Middle frontal gyrus (tissue), 1 donor: ENCODE data around the gene USH1G.
"Not testable (repeated sequence)": the region's sequence is repeated elsewhere in the genome, so short reads cannot be mapped to it uniquely, and the experiment has no call there.

Source experiments
- DNase-seq: peaks from one replicate; pipeline ENCODE4 v3.0.0-alpha.2; 2015; ENCODE audit warnings: low spot score; ENCODE audit errors: extremely low spot score

USH1G gene

DNA sequence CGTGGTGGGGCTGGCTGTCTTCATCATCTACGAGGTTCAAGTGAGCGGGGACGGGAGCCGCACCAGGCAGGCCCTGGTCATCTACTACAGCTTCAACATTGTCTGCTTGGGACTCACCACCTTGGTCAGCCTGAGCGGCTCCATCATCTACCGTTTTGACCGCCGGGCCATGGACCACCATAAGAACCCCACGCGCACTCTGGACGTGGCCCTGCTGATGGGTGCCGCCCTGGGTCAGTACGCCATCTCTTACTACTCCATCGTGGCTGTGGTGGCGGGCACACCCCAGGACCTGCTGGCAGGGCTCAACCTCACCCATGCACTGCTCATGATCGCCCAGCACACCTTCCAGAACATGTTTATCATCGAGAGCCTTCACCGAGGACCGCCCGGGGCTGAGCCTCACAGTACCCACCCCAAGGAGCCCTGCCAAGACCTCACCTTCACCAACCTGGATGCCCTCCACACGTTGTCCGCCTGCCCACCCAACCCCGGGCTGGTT lies 7.5 kb upstream of the USH1G start:
- no peak for DNase-seq

- DNase-seq, result no peak
Measured at GRCh38 chr17:74928786-74929185, 5.7 kb upstream of the USH1G start.

DNA sequence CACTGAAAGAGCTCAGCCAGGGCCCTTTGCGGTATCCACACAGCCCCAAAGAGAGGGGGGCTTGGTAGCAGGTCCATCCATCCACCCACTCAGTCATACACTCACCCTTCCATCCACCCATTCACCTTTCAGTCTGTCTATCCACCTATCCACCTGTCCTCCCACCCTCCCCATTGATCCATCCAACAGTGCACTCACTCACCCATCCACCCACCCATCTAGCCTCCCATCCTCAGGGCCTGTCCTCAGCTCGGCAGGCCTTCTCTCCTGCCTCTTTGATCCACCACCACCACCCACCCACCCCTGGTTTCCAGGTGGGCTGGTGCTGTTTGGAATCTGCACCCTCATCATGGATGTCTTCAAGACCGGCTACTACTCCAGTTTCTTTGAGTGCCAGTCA lies 2.2 kb upstream of the USH1G start:
- DNase-seq, result no peak

DNA sequence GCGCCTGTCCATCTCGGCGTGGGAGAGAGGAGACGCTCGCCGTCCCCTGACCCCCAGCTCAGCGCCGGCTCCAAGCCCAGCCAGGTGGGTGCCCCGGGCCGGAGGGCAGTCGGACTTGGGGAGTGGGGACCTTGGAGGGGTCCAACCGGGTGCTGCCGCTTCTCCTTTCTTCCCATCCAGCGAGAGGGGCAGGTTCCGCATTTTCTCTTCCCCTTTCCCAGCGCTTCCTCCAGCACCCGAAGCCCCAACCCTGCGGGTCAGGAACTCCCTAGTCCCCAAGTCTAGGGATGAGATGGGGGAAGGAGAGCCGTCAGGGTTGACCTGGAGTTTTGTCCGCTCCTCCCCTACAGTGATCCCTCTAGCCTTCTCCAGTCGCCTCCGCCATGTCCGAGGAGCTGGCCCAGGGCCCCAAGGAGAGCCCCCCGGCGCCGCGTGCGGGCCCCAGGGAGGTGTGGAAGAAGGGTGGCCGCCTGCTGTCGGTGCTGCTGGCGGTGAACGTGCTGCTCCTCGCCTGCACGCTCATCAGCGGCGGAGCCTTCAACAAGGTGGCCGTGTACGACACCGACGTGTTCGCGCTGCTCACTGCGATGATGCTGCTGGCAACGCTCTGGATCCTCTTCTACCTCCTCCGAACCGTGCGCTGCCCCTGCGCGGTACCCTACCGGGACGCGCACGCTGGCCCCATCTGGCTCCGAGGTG lies 1.3 kb upstream of the USH1G start, which contains the start of gene OTOP2:
OTOP2 (plus strand) TSS at position 24 of the 699 bp plus-strand sequence; CDS start at position 384, 360 bp downstream.
- no peak for DNase-seq

DNA sequence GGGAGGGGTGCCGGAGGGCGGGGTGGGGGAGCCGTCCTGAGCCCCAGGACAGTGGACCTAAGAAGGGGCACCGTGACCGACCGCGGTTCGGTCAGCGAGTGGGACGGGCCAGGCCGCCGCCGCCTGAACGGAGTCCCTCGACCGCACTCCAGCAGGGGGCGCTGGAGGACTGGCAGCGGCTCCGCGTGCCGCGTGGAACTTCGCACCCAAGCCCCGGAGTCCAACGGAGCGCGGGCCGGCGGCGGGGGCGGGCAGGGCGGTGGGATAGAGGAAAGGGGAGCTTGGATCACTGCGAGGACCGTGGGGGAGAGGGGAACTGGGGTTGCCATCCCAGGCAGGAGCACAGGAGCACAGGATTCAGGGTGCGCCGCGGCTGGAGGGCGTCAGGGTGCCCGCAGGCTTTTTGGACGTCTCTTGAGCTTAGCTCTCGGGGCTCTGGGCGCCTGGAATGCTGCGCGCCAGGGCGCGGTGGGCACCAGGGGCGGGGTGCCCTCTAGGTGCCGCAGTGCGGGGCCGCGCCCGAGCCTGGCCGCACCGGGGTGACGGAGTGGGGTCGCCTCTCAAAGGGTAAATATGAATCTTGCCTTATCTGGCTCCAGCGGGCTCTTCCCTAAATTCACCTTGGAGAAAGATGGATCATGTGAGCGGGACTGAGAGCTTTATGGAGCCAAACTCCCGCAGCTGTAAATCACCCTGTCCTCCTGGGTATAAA lies 639 bp upstream of the USH1G start:
- no peak for DNase-seq

GRCh38 chr17:74922172-74922571 lies 883 bp downstream of the USH1G start:
- DNase-seq, result no peak

DNA sequence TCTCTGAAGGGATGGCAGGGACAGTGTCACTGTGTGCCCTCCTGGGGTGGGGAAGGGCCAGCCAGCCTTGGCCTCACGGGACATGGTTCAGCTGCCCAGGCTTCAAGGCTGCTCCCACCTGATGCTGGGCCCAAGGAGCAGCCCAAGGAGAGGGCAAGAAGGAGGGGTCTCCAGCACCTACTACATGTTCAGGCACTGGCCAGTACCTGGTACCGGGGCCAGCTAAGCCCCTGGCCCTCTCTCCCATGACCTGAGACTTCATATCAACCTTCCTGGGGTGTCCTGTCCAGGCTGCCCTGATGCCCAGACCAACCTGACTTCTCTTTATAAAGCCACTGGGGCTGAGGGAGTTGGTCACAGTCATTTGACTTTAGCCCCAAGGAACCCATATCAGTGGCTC lies 1.3 kb downstream of the USH1G start:
- no peak for DNase-seq

GRCh38 chr17:74921026-74921681 lies 1.9 kb downstream of the USH1G start:
- DNase-seq, result no peak

DNA sequence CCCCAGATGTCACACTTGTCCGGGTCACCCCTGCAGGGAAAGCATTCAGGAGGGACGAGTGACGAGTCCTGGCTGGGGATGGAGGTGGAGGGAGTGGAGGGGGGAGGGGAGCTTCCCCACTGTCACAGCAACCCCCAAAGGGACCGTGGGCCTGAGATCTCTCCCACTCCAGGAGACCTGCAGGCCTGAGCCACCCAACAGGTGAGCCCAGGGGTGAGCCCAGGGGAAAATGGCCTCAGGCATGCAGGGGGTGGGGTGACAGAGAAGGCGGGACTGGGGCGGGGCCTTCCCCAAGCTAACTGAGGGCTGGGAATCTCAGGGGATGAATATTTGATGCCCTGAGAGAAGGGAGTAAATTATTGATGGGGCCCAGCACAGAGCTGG lies 2.4 kb downstream of the USH1G start:
- no peak for DNase-seq

GRCh38 chr17:74920306-74920620 lies 2.8 kb downstream of the USH1G start:
- no peak for DNase-seq

- no peak for DNase-seq
Measured at GRCh38 chr17:74919440-74920305, 3.4 kb downstream of the USH1G start.

- DNase-seq, result no peak
Measured at GRCh38 chr17:74918906-74919305, 4.1 kb downstream of the USH1G start.

- no peak for DNase-seq
Measured at GRCh38 chr17:74917430-74917829, 5.6 kb downstream of the USH1G start.

- no peak for DNase-seq
Measured at GRCh38 chr17:74916851-74917199, 6.2 kb downstream of the USH1G start.

DNA sequence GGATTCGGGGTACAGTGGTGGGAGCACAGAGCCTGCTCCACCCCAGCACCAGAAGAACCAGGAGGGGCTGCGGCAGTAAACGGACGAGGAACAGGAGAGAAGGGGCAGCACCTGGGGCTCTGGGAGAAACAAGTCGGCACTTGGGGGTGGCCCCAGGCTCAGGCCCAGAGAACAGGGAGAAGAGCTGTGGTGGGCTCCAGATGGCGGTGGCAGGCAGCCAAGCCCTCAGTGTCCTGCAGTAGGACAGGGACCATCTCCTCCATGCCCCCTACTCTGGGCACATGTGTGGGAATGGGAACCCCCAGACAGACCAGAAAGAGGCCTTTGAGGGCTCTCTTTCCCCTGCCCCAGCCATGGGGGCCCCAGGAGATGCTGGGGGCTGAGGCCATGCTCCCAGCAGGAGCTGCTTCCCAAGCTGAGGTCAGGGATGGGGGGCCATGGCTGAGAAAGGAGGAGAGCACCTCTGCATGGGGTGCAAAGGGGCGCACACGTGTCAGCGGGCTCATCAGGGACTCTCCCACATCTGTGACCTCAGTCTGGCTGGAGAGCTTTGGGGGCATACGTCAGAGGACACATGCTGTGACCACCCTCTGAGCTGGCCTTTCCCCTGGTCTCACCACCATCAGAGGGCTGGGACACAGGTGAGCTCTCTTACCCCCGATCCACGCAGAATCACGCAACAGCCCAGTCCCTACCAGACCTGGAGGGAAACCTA lies 6.8 kb downstream of the USH1G start:
- no peak for DNase-seq

GRCh38 chr17:74911423-74911822 lies 11.6 kb downstream of the USH1G start:
- not testable (repeated sequence) for DNase-seq

GRCh38 chr17:74909097-74909496 lies 14.0 kb downstream of the USH1G start:
- not testable (repeated sequence) for DNase-seq

GRCh38 chr17:74907012-74907411 lies 16.0 kb downstream of the USH1G start:
- no peak for DNase-seq

GRCh38 chr17:74906214-74906793 lies 16.8 kb downstream of the USH1G start:
- not testable (repeated sequence) for DNase-seq

DNA sequence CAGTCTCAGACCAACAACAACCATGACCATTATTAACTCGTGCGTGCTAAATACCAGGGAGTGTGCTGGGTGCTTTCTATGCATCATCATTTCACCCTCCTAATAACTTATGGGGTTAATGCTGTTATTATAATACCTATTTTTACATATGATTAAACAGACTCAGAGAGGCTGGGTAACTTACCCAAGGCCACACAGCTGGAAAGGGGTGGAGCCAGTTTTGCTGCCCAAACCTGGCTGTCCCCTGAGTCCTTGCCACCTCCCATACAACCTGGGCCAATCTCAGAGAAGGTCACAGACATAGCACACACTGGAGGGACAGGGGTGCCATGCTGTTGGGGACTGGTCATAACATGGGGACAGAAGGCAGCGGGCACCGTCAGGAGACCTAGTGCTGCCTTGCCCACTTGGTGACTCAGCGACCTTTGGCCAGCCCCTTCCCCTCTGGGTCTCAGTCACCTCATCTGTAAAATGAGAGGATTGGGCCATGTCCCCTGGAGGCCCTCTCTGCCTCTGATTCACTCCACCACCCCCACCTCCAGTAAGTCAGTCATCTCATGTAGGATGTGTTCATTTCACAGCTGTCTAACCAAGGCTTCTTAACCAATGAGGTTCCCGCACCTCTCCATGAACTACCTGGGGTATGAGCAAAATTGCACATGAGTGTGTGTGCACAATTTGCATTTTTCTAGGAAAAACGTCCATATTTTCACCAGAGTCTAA lies 18.2 kb downstream of the USH1G start:
- DNase-seq, result no peak
